GM21423 (cell line): ENCODE measurements around the gene CTAGE9.
"Not testable (repeated sequence)": the region's sequence is repeated elsewhere in the genome, so short reads cannot be mapped to it uniquely, and the experiment has no call there.

Source experiments
- ATAC-seq: cut with Tn5 transposase; IDR thresholded peaks from one replicate; pipeline ENCODE4 v1.9.1; 2021; ENCODE audit warnings: mild to moderate bottlenecking, moderate library complexity; ENCODE audit not compliant: unreplicated experiment

Gene CTAGE9

DNA sequence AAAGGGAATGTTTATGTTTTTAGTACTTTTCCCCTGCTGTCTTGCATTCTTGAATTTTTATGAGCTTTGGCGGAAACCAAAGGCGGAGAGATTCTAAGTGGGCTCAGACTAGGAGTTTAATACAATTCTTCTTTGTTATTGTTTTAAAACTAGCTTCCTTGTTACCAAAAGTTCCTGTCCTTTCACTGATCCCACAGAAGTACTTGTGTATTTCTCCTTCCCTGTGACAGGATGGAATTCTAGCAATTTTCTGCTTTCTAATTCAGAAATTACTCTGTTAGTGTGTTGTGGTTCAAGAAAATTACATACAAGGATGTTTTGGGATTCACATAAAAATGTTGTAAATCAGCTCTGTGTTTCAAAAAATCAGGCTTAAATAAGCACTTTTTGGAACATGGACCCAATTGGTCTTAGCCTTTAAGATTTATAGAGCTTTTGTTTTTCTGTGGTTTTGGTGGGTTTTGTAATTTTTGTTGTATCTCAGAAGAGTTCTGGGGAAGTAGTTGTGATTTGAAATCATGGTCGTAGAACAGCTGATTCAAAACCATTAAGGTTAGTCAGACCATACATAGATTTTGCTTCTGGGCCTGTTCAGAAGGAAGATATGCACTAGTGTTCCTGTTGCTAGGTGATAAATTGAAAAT lies 17.6 kb upstream of the CTAGE9 start:
- ATAC-seq, result no peak

DNA sequence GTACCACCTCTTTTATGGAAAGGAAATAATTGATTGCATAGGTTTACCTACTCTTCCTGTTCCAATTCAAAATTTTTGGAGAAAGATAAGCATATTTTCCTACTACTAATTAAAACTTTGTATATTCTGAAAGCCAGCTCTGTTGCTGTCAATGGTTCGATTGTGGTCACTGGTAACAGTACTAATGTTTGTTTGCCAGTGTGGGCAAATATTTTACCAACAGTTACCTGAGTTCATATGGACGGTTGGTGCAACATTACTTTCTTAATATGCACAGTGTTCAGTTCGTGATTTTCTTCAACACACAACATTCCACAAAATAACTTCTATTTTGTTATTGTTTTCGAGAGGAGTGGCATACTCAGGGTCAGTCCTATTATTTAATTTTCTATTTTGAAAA lies 17.1 kb upstream of the CTAGE9 start:
- no peak for ATAC-seq

- no peak for ATAC-seq
Measured at GRCh38 chr6:131727467-131727866, 16.6 kb upstream of the CTAGE9 start.

DNA sequence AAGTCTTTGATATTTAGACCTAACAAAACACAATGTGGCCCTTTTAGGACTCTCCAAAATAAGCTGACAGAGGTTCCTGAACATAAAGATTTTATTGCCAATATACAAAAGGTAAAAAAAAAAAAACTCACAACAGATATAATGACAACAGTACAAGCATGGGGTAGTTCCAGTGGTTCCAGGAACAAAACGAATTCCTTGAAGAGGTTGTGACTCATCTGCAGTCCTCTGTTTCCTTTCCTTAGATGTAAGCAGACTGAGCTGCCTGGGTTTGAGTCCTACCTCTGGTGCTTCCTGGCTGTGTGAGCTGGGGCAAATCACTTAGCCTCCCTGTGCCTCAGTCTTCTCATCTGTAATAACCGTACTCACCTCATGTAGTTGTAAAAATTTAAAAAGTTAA lies 13.3 kb upstream of the CTAGE9 start:
- ATAC-seq, result no peak

DNA sequence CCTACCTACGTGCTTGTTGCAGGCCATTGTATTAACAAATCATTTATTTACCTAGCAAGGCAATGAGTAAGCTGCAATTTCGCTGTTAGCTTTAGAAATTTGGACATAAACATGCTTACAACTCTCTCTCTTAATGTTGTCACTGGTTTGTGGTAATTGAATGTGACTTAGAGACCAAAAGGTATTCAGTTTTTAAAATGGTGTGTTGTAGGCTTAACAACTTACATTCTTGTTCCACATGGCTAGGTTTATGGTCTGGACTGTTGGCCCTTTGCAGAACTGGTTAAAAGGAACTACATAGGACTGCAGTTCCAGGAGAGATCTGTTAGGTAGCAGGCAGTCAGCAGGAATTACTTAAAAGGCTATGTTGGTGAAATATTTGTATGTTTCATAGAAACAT lies 10.3 kb upstream of the CTAGE9 start:
- no peak for ATAC-seq

DNA sequence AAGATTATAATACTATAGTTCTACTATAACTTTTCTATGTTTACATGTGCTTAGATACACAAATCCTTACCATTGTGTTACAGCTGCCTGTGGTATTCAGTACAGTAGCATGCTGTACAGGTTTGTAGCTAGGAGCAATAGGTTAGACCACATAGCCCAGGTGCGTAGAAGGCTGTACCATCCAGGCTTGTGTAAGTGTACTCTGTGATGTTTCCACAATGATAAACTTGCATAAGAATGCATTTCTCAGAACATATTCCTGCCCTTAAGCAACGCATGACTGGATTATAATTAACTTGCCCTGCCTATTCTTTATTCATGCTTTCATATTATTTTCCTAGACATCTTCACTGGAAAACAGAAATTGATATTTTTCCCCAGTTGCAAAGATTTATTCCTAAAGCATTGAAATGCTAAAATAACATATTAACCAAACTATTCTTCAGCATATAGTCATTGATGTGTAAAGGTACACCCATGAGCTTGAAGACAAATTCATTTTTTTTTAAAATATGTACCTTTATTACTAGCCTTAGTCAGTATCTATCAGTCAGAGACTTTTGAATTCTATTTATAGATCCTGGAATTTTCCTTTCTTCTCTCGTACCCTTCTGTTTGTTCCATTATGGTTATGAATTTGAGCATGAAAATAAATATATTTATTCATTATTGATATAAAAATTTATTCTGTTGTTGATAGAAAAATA lies 7.2 kb upstream of the CTAGE9 start:
- ATAC-seq, result no peak

DNA sequence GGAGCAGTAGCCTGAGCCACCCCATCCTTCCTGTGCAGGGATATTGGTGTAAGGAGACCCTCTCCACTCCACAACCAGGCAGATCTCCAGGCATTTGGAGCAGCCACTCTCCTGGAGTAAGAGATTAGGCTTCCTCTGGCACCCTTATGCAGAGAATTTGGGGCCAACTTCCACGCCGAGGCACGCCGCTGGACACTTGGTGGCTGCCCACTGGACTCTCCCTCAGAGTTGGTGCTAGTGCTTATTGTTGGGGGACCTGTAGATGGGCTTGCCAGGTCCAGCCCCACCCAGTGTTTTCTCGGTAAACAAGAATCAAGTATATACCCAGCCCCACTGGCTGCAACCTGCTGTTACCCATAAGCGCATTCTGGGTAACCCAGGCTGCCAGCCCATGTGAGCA lies 4.8 kb upstream of the CTAGE9 start:
- not testable (repeated sequence) for ATAC-seq

- ATAC-seq, result not testable (repeated sequence)
Measured at GRCh38 chr6:131703905-131704304, 6.9 kb downstream of the CTAGE9 start.

DNA sequence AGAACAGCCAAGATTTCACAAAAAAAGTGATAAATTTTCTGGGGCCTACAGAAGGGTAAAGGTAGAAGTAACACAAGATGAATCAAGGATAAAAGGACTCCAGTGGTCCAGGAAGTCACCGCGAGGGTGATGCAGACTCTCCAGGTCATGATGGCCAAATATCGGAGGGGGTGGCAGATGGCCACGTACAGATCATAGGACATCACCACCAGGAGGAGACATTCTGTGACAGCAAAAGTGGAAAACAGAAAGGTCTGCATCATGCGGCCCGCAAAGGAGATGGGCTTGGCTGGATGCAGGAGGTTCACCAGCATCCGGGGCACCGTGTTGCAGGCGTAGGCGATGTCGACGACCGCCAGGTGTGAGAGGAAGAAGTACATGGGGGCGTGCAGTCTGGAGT lies 10.0 kb downstream of the CTAGE9 start:
- ATAC-seq, result not testable (repeated sequence)

- no peak for ATAC-seq
Measured at GRCh38 chr6:131696956-131697355, 13.9 kb downstream of the CTAGE9 start.

GRCh38 chr6:131694832-131695426 lies 15.9 kb downstream of the CTAGE9 start:
- peak; percentile 91 for ATAC-seq

- no peak for ATAC-seq
Measured at GRCh38 chr6:131693384-131693783, 17.4 kb downstream of the CTAGE9 start.

GRCh38 chr6:131692589-131692988 lies 18.2 kb downstream of the CTAGE9 start:
- ATAC-seq, result no peak

DNA sequence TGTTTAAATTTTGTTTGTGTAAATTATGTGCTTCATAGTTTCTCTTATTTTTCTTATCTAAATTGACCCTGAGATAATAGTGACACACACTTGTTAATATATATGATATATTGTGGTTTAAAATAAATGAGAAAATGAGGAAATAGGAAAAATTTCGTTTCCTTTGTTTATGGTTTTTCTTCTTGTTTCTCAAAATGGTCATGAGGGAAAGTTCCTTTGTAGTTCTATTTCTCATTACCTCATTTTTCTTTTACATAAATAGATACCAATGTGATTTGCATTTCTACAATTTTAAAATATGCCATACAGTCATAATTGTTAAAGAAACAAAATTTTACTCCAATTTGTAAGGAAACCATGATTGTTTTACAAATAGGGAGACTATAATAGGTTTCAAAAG lies 18.8 kb downstream of the CTAGE9 start:
- ATAC-seq, result no peak

- ATAC-seq, result peak; percentile 51
Measured at GRCh38 chr6:131688286-131688685, 22.5 kb downstream of the CTAGE9 start.

DNA sequence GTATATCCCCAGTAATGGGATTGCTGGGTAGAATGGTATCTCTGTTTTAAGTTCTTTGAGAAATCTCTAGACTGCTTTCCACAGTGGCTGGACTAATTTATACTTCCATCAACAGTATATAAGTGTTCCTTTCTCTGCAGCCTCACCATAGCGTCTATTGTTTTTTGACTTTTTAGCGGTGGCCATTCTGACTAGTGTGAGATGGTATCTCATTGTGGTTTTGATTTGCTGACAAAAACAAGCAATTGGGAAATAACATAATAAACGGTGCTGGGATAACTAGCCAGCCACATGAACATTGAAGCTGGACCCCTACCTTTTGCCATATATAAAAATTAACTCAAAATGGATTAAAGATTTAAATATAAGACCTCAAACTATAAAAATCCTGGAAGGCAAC lies 23.8 kb downstream of the CTAGE9 start:
- no peak for ATAC-seq

- ATAC-seq, result peak; percentile 57
Measured at GRCh38 chr6:131685266-131685780, 25.5 kb downstream of the CTAGE9 start.

DNA sequence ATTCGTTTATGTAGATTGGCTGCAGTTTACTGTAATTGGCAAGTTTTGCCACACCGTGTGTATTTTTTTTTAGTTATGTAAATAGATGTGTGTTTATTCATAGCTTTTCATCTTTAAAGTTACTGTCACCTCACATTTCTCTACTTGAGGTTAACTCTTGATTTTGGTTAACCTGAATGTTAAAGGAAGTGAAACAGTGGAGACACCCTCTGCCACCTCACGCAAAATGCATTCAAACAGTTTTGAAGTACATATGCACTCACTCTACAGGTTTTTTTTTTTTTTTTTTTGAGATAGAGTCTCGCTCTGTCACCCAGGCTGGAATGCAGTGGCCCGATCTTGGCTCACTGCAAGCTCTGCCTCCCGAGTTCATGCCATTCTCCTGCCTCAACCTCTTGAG lies 27.3 kb downstream of the CTAGE9 start:
- ATAC-seq, result peak; percentile 75

GRCh38 chr6:131682442-131682841 lies 28.4 kb downstream of the CTAGE9 start:
- ATAC-seq, result no peak

DNA sequence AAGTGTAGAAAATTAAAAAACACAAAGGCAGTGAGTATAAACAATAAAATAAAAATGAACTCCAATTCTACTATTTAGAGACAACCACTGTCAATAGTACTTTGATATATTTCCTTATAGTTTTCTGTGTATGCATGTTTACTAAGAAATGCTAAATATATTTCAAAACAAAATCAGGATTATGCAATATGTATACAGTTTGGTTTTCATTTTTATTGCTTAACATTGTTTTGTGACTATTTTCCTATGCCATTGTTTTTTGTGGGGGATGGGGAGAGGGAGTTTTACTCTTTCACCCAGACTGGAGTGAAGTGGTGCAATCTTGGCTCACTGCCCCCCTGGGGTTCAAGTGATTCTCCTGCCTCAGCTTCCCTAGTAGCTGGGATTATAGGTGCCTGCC lies 29.2 kb downstream of the CTAGE9 start:
- ATAC-seq, result no peak

DNA sequence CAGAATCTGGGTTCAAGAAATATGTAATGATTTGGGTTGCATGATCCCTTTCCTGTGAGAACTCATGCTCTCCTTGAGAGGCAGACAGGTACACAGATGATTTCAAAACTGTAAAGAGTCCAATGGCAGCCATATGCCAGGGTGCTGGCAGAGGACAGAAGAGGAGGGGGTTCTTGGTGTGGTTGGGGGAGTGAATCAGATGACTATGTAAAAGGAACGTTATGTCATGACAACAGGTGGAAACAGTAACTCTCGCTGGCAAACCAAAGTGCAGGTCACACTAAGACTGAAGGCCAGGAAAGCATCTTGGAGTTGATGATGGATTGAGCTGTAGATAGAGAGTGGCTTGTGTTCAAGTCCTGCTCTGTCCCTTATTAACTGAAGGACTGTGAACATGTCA lies 29.9 kb downstream of the CTAGE9 start:
- ATAC-seq, result no peak

DNA sequence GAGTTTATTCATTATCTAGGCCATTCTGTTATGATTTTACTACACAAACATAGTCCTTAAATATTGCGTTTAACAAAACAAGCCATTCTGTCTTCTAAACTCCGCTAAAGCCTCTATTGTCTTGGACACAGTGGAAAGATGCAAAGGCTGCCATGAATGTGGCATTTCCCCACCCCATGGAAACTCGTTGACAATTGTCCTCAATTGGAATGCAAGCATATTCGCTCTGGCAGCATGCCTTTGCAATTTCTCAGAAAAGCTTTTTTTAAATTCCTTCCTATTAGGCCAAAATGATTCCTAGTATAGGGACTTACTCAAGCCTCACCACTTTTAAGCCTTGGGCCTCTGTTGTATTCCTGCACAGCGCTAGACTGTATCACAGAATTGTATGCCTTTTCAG lies 32.4 kb downstream of the CTAGE9 start:
- ATAC-seq, result no peak
